NCI-H1092 treated with DMSO at 0.1 percent for 48 hours (cell line): ENCODE measurements around the gene MLNR.
A peak's percentile ranks its signal among the peaks of the same experiment; 100 is the strongest.

Experiments
- DNase-seq: peaks from one replicate; lab custom pipeline; 2025; lab: John Stamatoyannopoulos, UW

Gene MLNR, protein sequence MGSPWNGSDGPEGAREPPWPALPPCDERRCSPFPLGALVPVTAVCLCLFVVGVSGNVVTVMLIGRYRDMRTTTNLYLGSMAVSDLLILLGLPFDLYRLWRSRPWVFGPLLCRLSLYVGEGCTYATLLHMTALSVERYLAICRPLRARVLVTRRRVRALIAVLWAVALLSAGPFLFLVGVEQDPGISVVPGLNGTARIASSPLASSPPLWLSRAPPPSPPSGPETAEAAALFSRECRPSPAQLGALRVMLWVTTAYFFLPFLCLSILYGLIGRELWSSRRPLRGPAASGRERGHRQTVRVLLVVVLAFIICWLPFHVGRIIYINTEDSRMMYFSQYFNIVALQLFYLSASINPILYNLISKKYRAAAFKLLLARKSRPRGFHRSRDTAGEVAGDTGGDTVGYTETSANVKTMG

DNA sequence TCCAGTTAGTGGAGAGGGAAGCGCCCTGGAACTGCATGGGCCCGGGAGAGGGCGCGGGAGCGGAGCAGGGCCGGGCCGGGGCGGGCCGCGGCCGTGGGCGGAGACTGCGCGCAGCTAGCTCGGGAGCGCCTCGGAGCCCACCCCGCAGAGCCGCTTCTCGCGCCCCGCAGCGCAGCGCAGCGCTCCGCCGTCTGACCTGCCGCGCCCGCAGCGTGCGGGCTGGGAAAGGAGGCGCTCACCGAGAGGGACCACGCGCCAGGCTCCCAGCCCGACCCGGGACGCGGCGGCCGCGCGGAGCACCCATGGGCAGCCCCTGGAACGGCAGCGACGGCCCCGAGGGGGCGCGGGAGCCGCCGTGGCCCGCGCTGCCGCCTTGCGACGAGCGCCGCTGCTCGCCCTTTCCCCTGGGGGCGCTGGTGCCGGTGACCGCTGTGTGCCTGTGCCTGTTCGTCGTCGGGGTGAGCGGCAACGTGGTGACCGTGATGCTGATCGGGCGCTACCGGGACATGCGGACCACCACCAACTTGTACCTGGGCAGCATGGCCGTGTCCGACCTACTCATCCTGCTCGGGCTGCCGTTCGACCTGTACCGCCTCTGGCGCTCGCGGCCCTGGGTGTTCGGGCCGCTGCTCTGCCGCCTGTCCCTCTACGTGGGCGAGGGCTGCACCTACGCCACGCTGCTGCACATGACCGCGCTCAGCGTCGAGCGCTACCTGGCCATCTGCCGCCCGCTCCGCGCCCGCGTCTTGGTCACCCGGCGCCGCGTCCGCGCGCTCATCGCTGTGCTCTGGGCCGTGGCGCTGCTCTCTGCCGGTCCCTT is at the start of gene MLNR:
MLNR (plus strand) TSS at position 303 of the 820 bp plus-strand sequence; CDS start at position 303, 0 bp downstream.
- peak; percentile 18 for DNase-seq

DNA sequence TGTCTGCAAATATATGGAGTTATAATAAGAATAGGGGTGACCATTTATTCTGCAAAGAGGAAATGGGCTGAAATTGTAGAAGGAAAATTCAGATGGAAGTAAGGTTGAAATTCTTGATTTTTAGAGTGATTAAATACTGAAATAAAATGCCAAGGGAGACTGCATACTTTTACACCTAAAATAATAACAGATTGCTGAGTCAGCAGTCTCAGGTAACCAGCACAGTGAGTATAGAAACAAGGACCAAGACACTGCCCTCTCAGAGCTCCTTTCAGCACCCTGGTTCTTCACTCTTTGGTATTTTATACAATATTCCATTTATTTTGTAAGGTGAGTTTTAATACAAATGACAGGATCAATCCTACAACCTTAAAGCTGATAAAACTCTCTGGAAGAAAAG is 48.8 kb upstream of the MLNR start:
- DNase-seq, result no peak

DNA sequence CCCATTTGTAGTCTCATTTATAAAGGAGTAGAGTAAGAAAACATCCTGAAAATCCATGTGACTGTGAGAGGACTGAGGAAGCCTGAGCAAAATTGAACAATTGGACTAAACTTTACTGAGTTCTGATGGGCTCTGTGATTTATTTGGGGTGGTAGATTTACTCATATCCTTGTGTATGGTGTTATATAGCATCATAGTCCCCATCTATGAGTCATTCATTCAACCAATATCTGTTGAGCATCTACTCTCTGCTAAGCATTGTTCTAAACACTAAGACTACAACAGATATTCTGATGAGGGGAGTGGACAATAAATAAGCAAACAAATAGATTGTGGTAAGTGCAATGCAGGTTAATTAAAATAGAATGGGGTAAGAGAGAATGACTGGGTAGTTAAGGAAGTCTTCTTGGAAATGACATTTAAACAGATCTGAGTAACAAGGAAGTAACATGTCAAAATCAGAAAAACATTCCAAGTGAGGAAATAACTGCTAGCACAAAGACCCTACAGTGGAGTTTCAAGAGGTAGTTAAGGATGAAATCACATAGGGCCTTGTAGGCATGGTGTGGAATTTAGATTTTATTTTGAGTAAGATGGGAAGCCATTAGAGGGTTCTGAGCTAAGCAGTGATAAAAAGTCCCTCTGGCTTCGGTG is 36.3 kb upstream of the MLNR start:
- no peak for DNase-seq

DNA sequence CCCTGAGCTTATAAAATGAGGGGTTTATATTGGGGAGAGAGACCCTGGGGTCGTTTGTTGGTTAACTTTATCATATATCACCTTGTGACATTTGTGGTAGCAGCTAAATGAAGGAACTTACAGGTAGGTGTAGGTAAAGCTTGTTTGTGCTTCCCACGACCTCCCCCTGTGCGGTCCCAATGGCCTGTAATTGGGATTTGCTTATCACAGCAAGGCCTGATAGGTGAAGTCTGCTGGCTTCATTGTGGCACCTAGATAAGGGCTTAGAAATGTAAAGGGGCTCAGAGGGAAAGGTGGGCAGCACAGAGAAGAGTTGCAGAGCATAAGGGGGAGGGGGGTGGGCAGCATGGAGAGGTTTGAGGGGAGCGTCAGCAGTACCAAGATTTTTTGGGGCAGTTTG is 35.5 kb upstream of the MLNR start:
- DNase-seq, result no peak

DNA sequence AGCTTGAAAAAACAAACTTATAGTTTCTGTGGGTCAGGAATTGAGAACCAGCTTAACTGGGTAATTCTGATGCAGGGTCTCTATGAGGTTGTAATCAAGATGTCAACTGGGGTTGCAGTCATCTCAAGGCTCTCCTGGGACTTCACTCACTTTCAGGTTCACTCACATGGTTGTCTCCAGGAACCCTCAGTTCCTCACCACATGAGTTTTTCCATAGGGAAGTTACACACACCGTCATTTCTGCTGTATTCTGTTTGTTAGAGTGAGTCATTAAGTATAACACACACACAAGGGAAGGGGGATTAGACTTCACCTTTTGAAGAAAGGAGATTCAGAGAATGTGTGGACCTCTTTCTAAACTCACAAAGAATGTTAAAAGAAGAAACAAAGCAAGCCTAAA is 34.9 kb upstream of the MLNR start:
- no peak for DNase-seq

DNA sequence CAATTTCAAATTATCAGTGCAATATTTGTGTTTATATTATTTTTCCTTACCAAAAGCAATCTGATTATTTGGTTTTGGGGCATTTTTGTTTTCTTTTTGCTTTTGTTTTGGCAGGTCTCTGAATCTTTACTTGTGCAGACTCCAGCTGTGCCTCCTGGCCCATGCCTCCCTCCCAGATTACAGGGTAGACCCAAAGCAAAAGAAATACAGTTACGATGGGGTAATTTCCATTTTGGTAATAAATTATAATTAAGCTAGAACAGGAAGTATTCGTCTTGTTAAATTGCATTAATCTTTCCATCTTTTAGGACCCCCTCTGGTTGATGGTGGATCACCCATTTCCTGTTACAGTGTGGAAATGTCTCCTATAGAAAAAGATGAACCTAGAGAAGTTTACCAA is 29.2 kb upstream of the MLNR start:
- DNase-seq, result no peak

DNA sequence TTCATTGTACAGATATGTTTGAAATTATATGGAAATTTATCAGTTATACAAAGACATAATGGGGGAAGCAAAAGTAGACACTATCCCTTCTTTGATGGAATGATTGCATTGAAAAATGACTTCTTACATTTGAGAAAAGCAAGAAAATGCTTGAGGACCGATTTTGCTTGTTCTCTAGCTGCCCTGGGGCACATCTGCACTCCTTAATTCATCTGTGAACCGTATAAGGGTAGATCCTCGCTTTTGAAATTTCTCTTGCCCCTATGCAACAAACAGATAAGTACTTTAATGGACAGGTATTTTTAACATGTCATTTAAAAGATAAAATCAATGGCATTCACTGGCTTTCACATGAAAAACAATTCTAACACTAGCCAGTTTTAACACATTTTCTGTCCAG is 13.5 kb upstream of the MLNR start:
- no peak for DNase-seq

DNA sequence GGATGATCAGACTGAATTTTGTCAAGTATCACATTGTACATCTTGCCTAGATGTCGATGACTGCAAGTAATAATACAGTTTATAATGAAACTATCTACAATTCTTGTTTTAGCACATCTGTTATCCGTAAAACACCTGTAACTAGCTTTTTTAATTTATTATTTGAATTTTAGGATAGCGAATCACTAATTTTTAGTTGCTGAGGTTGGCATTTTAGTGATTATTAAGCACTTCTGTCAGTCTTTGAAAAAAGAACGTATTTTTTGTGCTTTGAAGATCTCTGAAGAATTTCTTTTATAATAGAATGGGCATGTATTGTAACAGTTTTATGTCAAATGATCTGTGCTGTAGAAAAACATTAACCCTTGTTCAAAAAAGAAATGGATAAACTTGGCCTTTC is 11.5 kb upstream of the MLNR start:
- no peak for DNase-seq

DNA sequence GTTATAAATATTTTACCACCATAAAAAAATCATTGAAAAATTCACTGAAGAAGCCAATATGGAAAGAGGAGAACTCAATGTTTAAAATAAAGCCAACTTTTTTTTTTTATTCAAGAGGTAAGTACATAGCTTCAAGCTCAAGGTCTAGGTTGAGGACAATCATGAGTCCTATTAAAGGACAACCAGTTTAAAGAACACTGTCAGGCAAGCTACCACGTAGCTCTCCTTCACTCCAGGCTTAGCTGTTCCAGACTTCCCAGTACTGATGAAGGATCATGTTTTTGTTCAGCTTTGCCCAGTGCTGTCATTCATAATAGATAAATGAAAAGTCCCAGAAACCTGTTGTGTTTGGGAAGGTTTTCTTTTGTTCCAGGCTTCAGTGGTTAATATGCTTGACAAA is 10.0 kb upstream of the MLNR start:
- DNase-seq, result no peak

DNA sequence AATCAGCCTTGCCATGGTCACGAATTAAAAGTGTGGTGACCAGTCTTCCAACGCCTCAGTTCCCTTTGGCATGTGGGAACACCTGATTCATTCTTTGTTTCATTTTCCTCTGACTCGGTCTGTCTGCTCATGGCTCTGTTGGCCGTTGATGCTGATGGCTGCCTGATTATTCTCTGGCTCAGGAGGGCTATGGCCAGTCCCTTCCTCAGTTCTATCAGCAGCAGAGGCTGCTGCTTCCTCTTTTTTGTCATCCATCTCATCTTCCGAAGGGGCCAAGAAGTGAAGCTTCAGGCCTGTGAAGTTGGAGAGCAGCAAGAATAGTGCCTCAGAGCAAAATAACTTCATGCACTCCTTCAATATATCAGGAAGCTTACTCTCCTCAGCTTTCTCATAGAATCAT is 9.5 kb upstream of the MLNR start:
- no peak for DNase-seq

DNA sequence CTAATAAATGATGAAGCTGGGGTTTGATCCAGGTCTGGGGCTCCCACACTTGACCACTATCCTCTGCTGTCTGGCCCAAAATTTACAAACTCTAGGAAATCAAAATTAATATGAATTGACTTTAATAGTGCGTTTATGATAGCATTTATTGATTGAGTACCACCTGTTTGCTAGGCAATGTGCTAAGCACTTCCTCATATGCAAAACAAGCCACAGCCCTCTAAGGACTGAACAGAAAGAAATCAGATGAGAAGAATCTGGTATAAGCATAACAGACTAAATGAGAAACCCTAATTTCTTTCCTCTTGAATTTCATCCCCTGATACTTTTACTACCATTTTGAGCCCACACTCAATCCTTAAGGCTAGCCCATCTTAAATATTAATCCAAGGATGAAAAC is 6.6 kb upstream of the MLNR start:
- DNase-seq, result no peak

DNA sequence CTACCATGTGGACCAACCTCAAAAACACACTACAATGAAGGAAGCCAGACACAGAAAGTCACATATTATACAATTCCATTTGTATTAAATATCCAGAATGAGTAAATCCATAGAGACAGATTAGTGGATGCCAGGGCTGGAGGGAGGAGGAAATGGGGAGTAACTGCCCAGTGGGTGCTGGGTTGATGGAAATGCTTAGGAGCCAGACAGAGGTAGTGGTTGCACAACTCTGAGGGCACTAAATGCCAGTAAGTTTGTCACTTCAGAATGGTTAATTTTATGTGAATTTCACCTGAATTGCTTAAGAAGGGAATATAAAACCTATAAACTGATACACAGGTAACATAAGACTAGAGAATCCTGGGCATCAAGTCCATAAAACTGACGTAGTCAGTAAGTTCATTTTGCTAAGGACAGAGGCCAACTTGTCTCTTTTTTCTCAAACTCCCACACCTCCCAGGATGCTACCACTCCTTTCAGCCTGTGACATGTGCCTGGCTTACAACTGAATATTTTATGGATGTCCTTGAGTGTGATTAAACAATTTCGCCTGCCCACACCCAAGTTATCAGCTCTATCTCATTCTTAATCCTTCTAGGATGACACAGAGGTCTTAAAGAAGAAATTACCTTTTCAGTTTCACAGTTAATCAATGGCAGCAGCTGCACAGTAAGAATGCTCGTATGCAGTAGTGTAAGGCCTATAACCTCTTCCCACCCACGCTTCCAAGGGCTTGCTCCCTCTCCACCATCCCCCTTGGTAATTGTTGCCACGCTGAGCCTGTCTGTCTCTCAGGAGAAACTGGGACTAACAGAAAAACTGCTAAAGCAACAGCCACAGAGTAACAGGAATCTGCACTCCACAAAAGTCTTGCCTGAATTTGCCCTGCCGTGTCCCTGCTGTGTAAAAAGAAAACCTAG is 5.9 kb upstream of the MLNR start:
- DNase-seq, result no peak

DNA sequence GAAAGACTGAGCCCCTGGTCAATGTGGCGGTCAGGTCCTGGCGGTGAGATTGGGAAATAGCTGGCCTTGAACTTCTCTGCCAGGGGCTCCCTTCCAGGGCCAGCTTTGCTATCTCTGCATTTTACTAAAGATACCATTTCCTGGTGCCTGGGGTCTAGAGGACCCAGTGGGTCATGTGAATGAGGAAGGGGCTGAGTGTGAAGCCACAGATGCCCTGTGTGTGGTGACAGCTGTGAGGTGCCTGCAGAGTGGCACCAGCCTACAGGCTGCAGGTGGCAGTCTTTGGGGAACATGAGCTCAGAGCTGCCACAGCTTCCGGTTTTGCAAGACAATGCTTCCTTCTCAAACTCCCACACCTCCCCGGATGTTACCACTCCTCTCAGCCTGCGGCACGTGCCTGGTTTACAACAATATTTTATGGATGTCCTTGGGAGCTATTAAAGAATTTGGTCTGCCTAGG is 5.2 kb upstream of the MLNR start:
- no peak for DNase-seq

DNA sequence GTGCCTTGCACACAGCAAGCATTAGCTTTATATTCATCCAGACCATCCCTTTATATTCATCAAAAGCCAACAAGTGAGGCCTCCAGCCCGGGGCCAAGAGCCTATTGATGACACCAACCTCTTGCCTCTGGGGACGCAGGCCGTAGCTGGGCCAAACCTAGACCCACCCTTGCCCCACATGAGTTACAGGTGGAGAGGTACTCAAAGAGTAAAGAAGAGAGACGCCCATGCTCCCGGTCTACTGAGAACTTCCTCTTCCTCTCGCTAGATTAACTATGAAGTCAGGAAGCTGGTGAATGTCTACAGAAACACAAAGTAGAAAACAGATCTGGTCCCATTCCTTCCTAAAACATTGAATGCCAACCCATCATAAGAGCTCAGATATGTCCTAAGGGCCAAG is 3.8 kb upstream of the MLNR start:
- DNase-seq, result no peak

DNA sequence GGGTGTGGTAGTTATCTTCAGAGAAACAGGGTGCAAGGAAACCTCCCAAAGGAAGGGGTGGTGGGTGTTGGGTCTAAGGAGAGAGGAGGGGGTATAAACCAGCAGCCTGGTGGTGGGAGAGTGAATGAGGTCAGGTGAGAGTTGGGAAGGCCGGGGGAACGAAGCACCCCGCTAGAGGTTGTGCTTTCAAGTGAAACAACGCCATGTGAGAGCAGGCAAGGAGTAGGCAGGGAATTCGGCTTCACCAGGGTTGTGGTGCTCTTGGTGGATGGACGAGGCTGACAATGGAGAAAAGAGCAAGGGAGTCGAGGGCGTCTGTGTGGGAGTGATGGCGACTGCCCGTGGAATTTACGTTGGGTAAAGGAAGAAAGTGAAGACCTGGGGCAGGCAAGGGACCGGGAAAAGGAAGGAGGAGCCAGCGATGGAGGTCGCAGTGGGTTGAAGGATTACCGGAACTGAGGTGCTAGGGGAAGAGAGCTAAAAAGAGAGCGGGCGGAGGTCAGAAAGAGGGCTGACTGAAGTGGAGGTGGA is 2.1 kb upstream of the MLNR start:
- DNase-seq, result no peak

DNA sequence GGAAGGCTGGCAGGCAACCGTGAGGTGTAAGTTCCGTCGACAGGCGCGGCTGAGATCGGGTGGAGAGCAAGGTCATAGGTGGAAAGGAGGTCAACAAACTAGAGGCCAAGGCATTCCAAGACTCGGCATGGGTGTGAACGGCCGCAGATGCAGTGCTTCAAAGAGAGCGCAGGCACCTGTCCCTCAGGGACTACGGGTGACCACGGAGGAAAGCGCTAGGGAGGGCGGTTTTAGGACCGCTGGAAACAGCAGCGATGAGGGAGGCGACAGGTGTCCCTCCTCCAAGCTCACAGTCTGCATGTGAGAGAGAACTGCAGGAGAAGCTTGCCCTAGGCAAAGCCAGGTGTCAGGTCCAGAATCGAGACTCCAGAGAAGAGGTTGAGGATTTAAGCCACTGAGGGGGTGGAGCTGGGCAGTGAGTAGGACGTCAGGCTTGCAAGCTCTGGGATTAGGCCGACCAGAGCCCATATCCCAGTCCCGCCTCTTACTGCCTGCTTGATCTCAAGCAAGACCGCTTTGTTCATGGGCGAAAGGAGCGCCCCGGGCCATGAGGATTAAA is 1.6 kb upstream of the MLNR start:
- DNase-seq, result no peak

DNA sequence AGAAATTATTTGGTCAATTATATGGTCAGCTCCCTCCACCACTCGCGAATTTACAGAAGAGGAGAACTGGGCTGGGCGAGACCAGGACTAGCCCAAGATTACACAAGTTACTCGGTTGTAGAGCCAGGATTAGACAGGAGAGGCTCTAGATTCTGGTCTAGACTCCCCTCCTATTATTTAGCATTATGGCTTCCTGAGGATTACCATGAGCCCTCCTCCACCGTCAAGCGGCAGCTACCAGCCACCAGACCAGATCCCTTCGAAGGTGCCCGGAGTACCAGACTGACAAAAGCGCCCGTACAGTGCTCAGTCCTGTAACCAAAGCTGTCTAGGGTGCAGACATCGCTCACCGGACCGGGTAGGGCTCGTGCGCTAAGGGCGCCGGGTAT is 497 bp upstream of the MLNR start:
- no peak for DNase-seq

DNA sequence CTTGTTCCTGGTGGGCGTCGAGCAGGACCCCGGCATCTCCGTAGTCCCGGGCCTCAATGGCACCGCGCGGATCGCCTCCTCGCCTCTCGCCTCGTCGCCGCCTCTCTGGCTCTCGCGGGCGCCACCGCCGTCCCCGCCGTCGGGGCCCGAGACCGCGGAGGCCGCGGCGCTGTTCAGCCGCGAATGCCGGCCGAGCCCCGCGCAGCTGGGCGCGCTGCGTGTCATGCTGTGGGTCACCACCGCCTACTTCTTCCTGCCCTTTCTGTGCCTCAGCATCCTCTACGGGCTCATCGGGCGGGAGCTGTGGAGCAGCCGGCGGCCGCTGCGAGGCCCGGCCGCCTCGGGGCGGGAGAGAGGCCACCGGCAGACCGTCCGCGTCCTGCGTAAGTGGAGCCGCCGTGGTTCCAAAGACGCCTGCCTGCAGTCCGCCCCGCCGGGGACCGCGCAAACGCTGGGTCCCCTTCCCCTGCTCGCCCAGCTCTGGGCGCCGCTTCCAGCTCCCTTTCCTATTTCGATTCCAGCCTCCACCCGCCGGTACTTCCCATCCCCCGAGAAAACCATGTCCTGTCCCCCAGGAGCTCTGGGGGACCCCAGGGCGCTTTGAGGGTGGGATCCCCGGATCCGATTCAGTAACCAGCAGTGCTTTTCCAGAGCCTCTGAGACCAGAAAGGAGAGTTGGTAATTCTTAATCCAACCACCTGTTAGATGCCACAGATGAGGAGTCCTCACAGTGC is 885 bp downstream of the MLNR start:
- DNase-seq, result no peak

DNA sequence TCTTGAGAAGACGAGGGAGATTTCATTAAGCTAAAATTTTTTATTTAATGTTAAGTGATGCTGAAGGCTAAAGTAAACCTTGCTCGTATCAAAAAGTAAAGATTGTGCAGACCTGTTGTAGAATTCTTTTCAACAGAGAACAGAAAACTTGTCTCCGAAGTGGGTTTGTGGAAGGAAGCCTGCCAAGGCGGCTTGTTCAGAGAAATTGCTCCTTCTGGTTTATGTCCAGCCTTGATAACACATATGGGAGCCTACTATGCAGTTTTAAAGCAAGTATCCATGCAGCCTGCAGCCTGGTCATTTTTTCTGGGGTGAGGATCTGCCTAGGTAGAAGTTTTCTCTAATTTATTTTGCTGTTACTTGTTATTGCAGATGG is 1.4 kb downstream of the MLNR start:
- no peak for DNase-seq

DNA sequence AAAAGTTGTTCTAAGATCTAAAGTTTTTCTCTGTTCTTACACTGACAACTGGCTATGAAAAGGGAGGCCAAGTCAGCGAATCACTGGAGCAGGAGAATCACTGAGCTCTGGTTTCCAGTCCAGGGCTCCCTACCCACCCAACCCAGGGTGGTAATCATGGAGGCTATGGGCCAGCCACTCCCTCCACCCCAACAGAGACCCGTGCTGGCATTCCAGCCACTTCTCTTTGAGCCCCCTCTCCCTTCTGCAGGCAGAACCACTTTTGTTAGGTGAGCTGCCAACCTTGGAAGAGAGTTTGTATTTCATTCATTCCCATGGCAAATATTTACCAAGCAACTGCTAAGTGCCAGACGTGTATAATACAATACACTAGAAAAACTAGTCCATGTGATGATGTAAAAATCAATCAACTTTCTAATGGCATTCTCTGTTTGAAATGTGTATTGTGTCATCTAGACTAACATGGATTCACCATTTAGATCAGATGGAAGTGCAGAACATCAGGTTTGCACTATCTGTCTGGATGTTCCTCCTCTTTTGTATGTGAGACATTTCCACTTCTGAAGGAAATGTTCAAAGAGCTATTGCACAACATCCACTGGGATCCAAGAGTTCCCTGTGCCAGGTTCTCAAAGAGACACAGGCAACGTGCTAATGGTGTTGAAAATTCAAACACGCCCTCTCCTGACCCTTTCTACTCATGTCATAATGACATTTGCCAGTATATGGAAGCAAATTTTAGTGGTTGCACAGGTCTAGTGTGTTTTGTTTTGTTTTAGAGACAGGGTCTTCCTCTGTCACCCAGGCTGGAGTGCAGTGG is 5.3 kb downstream of the MLNR start:
- DNase-seq, result peak; percentile 2
